Measurements from ENCODE around the gene PACRG.
"Not testable (repeated sequence)": the region's sequence is repeated elsewhere in the genome, so short reads cannot be mapped to it uniquely, and the experiment has no call there.

Gene PACRG

DNA sequence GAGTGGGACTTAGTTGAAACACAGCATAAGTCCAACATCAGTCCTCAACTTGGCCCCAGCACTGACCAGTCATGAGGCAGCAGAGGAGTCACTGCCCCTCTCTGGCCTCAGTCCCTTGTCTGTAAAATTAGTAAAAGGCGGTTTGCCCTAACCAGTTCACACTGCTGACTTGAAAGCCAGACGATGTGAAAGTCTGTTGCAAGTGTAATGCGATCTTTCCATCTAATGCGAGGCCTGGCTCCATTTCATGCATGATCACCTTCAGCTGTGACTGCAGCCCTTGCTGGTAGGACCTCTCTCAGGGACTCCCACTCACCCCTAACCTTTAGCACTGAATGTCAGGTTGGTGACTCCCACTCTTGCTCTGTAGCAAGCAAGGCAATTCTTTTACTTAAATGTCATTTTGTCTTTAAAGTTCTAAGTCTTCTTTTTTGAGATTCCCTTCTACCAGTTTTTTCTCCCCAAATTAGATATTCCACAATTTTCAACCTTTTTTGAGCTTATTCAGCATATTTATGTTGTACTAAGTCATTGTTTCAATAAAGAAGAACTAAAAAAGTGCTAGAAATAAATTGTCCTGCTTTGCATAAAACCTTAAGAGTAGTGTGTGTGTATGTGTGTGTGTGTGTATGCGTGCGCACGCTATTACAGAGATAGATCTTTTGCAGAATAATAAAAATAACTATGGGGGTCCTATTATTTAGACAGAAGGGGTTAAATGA lies 245.5 kb downstream of the PACRG start:
- no peak for TF ChIP-seq POLR2A (IDR thresholded peaks at IDR 0.05; ENCODE audit: low read depth, low read length)
- FAIRE-seq (no peak), DNase-seq (ENCODE audit: insufficient read length, low spot score) (no peak)

DNA sequence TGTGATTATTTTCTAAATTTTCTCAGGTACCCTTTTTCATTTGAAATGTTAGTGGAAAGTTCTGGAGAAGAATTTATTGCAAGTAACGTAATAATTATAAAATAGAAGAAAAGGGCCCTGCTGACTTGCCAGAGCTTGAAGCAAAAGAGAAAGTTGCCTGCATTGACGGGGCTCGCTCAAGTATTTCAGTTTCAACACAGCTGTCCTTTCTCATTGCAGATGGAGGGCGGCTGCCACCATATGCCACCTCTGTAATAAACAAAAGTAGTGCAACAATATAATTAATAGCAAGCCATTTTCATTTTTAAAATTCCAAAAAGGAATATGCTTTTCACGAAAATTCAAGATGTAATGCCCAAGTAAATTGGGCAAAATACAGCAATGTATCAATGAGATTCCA lies 246.2 kb downstream of the PACRG start:
- no peak for TF ChIP-seq POLR2A (IDR thresholded peaks at IDR 0.05; ENCODE audit: low read depth, low read length)
- DNase-seq (ENCODE audit: insufficient read length, low spot score) (no peak), FAIRE-seq (no peak)

DNA sequence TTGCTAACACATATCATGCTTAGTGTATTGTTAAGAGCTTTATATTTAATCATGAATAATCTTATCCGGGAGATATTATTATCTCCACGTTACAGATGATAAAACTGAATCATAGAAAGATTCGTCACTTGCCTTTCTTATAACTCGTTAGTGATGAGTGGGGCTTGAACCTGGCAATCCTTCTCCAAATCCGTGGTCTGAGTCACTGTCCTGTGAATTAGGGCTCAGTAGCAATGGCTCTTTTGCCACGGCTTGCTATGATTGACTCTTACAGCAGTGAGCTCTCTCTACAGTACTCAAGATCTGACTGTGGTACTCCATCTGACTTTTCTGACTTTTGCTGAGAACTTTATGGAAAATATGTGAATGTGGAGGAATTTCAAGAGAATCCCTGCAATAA lies 246.9 kb downstream of the PACRG start:
- DNase-seq (ENCODE audit: insufficient read length, low spot score): no peak
- no peak for TF ChIP-seq POLR2A (IDR thresholded peaks at IDR 0.05; ENCODE audit: low read depth, low read length)
- no peak for FAIRE-seq

DNA sequence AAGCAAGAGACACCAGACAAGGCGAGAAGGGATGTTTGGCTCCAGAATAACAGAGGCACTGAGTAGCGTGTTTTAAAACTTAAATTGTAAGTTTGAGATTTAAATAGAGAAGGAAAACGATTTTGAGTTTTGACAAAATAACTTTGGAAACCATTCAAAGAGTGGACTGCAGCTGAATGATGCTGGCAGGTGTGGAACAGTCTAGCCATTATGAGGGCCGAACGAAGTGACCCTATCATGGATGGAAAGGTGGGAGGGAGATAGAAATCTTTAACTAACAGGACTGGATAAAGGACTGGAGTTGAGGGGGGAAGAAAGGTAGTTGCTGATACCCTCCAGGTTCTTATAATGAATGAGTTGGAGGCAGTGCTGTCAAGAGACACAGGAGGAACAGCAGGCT lies 248.4 kb downstream of the PACRG start:
- FAIRE-seq: no peak
- no peak for DNase-seq (ENCODE audit: insufficient read length, low spot score)
- no peak for TF ChIP-seq POLR2A (IDR thresholded peaks at IDR 0.05; ENCODE audit: low read depth, low read length)

DNA sequence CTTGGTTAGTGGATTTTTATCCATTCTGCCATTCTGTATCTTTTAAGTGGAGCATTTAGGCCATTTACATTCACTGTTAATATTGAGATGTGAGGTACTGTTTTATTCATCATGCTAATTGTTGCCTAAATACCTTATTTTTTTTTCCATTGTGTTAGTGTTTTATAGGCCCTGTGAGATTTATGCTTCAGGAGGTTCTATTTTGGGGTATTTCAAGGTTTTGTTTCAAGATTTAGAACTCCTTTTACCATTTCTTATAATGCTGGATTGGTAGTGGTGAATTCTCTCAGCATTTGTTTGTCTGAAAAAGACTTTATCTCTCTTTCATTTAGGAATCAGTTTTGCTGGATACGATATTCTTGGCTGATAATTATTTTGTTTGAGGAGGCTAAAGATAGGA lies 255.5 kb downstream of the PACRG start:
- DNase-seq (ENCODE audit: insufficient read length, low spot score); FAIRE-seq: not testable (repeated sequence)

DNA sequence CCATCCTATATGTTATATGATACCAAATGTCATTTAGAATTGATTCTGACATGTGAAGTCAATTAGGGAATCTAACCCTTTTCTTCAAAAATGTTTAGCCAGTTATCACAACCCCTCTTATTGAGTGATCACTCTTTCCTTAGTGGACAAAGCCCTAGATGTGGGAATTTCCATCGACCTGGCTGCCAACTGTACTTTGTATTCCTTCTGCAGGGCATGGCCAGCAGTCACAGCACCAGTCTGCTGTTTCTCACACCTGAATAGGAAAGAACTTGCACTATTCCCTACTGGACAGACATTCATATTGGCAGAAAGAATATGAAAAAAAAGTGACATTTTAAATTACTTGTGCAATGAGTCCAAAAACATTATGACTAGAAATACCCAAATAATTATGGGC lies 271.0 kb downstream of the PACRG start:
- FAIRE-seq (no peak), DNase-seq (ENCODE audit: insufficient read length, low spot score) (no peak)
- no peak for TF ChIP-seq POLR2A (IDR thresholded peaks at IDR 0.05; ENCODE audit: low read depth, low read length)

DNA sequence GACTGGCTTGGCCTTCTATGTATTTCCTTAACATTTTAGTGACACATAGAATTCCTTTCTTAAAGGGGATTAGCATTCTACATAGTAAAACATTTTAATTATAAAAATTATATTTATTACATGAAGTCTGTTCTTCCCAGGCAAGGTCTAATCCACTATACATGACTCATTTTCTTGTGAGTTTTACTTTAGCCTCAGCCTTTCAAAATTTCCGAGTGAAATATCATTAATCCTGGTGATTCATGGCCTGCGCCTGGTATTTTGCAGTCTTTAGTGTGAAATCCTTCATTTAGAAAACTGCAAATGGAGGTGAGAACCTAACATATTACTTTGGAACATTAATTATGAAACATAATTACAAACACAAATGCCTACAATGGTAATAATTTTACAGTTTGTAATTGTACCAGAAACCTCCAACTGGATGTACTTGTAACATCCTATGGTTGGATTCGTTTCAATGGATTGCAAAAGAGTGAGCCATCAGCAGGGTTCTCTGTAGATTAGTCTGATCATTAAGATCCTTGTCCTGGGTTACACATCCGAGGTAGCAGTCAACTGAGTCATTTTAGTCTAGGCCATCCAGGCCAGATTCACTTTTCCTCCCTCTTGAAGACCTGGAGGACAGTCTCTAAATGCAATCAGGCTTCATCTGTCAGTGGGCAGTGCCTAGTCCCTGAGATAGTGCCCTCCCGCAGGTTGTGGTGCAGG lies 272.0 kb downstream of the PACRG start:
- TF ChIP-seq POLR2A (IDR thresholded peaks at IDR 0.05; ENCODE audit: low read depth, low read length): no peak
- no peak for FAIRE-seq
- peak; percentile 2 for DNase-seq (ENCODE audit: insufficient read length, low spot score)

DNA sequence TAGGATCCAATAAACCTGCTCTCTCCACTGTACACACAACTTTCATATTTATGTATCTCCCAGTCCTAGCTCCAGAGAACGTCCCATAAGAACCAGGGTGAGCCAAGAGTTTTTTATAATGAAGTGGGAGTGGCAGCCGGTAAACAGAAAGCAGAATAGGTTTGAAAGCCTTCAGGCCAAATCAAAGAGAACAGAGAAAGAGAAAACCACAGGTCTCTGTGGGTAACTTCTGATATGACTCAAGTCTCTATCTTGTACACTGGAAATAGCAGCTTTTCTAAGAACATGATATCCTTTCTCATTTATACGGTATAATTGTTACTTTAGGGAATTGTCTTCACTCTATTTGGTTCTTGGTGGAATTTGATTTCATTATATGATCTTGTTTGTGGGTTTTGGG lies 273.6 kb downstream of the PACRG start:
- DNase-seq (ENCODE audit: insufficient read length, low spot score): no peak
- FAIRE-seq: no peak
- TF ChIP-seq POLR2A (IDR thresholded peaks at IDR 0.05; ENCODE audit: low read depth, low read length): no peak

DNA sequence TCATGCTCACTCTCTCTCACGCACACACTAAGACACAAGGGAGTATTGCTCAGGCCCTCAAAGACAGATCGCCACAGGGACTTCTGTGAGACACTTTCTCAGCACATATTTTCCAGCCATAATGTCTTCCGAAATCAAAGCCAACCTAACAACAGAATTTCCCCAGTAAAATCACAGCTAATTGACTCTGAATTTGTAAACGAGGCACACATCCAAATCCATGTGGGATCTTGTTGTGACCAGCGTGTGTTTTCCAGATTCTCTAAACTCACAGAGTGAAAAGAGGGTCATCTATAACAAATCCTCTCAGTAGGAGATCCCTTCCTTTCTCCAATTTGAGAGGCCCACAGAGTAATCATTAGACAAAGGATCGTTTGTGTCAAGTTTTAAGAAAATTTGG lies 280.4 kb downstream of the PACRG start:
- no peak for FAIRE-seq
- no peak for TF ChIP-seq POLR2A (IDR thresholded peaks at IDR 0.05; ENCODE audit: low read depth, low read length)
- no peak for DNase-seq (ENCODE audit: insufficient read length, low spot score)

DNA sequence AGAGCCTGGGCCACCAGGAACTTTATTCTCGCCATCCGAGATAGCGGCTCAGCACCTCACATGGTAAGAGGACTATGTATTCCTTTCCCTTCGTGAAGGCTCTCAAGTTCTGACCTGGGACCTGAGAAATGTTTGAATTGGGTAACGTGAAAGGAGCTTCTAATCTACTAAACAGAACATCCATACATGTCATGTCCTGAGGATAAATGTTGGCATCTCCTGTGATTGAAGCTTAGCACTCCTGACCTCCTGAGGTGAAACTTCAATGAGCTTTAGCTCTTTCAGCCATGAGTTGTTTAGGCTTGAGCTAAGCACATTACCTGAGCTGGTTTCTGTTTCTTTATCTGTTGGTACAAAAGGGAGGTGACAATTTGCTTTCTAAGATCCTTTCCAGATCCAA lies 280.9 kb downstream of the PACRG start:
- FAIRE-seq: no peak
- DNase-seq (ENCODE audit: insufficient read length, low spot score): no peak
- TF ChIP-seq POLR2A (IDR thresholded peaks at IDR 0.05; ENCODE audit: low read depth, low read length): no peak

DNA sequence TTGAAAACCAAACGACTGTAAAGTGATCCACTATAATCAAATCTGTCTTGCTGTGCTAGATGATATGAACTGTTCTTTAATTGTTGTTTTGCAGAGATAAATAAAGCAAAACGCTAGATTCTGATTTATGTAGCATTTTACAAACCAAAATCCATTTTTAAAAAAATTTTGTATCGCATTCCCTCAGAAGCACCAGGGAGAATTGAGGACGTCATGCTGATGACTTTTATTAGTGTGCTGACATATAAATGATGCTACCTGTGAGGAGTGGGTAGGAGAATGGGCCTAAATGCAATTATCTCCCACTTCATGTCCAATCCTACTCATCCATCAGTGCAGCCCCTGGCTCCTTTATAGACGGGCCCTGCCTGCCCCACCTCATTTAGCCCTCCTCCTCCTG lies 282.4 kb downstream of the PACRG start:
- FAIRE-seq (no peak), DNase-seq (ENCODE audit: insufficient read length, low spot score) (no peak)
- TF ChIP-seq POLR2A (IDR thresholded peaks at IDR 0.05; ENCODE audit: low read depth, low read length): no peak

DNA sequence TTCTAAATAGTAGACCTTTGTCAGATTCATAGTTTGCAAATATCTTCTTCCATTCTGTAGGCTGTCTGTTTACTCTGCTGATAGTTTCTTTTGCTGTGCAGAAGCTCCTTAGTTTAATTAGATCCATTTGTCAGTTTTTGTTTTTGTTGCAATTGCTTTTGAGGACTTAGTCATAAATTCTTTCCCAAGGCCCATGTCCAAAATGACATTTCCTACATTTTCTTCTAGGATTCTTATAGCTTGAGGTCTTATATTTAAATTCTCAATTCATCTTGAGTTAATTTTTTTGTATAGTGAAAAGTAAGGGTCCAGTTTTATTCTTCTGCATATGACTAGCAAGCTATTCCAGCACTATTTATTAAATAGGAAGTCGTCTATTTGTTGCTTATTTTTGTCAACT lies 287.0 kb downstream of the PACRG start:
- DNase-seq (ENCODE audit: insufficient read length, low spot score) (no peak), FAIRE-seq (no peak)
- TF ChIP-seq POLR2A (IDR thresholded peaks at IDR 0.05; ENCODE audit: low read depth, low read length): no peak

DNA sequence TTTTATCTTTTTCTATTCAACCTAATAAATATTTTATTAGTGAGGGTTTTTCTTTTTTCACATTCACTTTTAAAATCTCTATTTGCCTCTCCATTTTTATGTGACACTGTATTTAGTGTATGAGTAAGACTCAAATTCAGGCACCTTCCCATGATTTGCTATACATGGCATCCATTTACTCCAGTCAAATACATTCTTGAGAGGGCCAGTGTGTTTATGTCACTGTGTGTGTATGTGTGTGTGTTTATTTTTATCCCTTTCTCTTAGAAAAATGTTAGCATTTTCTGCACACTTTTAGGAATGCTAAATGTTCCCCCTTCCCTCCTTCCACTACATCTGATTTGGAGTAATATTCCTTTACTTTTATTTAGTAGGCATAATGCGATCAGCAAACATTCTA lies 290.0 kb downstream of the PACRG start:
- TF ChIP-seq POLR2A (IDR thresholded peaks at IDR 0.05; ENCODE audit: low read depth, low read length): no peak
- DNase-seq (ENCODE audit: insufficient read length, low spot score) (no peak), FAIRE-seq (no peak)

DNA sequence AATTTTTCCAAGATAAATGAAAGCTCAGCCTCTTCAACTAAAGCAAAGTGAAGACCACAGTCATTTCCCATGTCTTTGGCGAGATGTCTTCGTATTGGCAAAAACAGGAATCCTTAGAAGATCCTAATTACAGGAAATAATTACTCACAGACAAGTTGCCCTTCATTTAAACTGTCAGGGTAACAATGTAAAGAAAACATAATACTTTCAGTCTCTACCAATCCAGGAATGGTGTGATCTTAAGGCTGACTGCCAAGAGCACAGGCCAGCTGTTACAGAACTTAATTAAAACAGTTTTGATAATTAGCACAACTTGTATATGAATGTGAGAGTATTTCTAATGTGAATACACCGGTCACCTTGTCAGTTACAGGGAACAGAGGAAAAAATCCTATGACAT lies 292.2 kb downstream of the PACRG start:
- no peak for TF ChIP-seq POLR2A (IDR thresholded peaks at IDR 0.05; ENCODE audit: low read depth, low read length)
- FAIRE-seq: no peak
- DNase-seq (ENCODE audit: insufficient read length, low spot score): no peak

DNA sequence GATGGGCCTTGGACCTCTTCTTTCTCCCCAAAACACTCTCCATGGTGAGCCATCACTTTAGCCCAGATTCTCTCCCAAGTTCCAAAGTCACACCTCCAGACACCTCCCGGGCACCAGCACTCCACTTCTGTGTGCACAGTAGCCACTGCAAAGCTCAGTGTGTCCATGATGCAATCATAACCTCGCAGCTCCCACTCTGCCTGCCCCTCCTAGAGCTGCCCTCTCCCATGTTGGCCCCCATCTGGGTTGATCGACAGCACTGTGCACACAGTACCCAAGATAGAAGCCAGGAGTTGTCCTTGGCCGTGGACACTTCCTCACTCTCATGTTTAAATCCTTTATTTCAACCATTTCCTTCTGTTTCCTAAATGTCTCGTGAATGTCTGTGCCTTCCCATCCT lies 293.3 kb downstream of the PACRG start:
- no peak for TF ChIP-seq POLR2A (IDR thresholded peaks at IDR 0.05; ENCODE audit: low read depth, low read length)
- DNase-seq (ENCODE audit: insufficient read length, low spot score): no peak
- FAIRE-seq: no peak

Measured in H54 (cell line).